A549 (cell line): ENCODE data around the gene CACNG8.

Experiments used
- HDAC2 ChIP-seq: fragments of 200-600 bp; sonication (generic); IDR thresholded peaks from 2 replicates; pipeline ENCODE4 v1.6.1; 2016
- RAD21 ChIP-seq, 2 experiments: fragments of >200 bp in 1 of 2; sonication (Bioruptor Twin) in 1 of 2; formaldehyde crosslinking in 1 of 2; IDR thresholded peaks in 1 of 2; conservative IDR thresholded peaks in 1 of 2; 2 replicates in 1 of 2; 3 replicates in 1 of 2; pipeline ENCODE4 v1.6.1; 2012 to 2018; ENCODE audit warnings: inconsistent platforms in 1 of 2
- RFX5 ChIP-seq: fragments of 450-650 bp; IDR thresholded peaks from 2 replicates; pipeline ENCODE4 v1.7.1; 2014; ENCODE audit warnings: antibody characterized with exemption, mild to moderate bottlenecking, moderate library complexity
- TF ChIP-seq, protein P1 (sequence below): fragments of >200 bp; sonication (Bioruptor Twin); formaldehyde crosslinking; IDR thresholded peaks from 3 replicates; pipeline ENCODE4 v1.5.1; 2016
- TF ChIP-seq, protein P2 (sequence below): fragments of 200-600 bp; sonication (generic); IDR thresholded peaks from 2 replicates; pipeline ENCODE4 v1.6.1; 2016; ENCODE audit warnings: antibody characterized with exemption, mild to moderate bottlenecking, moderate library complexity
- TF ChIP-seq, protein P3 (sequence below): IDR thresholded peaks from 2 replicates; pipeline ENCODE4 v1.6.1; 2012

DNA sequence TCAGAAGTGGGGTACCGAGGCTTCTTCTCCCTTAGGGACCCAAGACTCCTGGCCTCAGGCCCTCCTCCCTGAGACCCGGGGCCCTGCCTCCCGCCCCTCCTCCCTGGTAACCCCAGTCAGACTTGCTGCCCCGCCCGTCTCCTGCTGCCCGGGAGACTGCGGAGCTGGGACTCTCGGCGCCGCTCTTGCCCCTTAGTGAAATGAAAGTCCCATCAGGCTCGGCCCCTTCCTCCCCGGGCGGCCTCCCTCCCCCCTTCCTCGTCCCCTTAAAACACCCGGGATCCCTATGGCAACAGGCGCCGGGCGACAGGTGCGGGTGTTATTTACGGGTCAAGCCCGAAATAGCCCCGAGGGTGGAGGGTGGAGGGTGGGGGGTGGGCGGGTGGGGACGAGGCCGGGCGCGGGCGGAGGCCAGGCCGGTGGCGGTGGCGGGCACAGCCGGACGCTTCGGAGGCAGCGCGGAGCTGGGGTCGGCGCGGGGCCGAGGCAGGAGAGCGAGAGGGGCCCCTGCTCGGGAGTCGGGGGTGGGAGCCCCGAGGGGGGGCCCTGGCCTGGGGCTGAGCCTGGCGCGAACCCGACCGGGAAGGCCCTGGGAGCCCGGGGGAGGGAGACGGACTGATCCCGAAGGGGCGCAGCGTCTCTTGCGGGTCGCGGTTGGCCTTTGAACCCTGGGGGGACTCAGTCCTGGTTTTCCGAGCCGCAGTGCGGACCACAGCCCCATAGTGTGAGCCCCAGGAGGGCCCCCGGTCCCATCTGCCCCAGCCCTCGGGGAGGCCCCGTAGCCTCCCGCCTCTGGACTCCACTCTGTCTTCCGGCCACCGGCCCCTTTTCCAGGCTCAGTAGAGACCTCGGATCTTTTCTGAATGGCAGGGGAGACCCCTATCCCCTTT is 28.7 kb downstream of the CACNG8 start, which contains the start of gene CACNG6:
- TF ChIP-seq RFX5 (no peak), HDAC2 (no peak), RAD21 (conservative IDR thresholded peaks at IDR 0.05 in 1 of 2, IDR thresholded peaks at IDR 0.05 in 1 of 2) (peak; percentile 36 to 47; a peak in 4 of 5 replicates)
- TF ChIP-seq, protein P1, sequence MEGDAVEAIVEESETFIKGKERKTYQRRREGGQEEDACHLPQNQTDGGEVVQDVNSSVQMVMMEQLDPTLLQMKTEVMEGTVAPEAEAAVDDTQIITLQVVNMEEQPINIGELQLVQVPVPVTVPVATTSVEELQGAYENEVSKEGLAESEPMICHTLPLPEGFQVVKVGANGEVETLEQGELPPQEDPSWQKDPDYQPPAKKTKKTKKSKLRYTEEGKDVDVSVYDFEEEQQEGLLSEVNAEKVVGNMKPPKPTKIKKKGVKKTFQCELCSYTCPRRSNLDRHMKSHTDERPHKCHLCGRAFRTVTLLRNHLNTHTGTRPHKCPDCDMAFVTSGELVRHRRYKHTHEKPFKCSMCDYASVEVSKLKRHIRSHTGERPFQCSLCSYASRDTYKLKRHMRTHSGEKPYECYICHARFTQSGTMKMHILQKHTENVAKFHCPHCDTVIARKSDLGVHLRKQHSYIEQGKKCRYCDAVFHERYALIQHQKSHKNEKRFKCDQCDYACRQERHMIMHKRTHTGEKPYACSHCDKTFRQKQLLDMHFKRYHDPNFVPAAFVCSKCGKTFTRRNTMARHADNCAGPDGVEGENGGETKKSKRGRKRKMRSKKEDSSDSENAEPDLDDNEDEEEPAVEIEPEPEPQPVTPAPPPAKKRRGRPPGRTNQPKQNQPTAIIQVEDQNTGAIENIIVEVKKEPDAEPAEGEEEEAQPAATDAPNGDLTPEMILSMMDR, result no peak
- TF ChIP-seq, protein P2, sequence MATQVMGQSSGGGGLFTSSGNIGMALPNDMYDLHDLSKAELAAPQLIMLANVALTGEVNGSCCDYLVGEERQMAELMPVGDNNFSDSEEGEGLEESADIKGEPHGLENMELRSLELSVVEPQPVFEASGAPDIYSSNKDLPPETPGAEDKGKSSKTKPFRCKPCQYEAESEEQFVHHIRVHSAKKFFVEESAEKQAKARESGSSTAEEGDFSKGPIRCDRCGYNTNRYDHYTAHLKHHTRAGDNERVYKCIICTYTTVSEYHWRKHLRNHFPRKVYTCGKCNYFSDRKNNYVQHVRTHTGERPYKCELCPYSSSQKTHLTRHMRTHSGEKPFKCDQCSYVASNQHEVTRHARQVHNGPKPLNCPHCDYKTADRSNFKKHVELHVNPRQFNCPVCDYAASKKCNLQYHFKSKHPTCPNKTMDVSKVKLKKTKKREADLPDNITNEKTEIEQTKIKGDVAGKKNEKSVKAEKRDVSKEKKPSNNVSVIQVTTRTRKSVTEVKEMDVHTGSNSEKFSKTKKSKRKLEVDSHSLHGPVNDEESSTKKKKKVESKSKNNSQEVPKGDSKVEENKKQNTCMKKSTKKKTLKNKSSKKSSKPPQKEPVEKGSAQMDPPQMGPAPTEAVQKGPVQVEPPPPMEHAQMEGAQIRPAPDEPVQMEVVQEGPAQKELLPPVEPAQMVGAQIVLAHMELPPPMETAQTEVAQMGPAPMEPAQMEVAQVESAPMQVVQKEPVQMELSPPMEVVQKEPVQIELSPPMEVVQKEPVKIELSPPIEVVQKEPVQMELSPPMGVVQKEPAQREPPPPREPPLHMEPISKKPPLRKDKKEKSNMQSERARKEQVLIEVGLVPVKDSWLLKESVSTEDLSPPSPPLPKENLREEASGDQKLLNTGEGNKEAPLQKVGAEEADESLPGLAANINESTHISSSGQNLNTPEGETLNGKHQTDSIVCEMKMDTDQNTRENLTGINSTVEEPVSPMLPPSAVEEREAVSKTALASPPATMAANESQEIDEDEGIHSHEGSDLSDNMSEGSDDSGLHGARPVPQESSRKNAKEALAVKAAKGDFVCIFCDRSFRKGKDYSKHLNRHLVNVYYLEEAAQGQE, result no peak
- TF ChIP-seq, protein P3, sequence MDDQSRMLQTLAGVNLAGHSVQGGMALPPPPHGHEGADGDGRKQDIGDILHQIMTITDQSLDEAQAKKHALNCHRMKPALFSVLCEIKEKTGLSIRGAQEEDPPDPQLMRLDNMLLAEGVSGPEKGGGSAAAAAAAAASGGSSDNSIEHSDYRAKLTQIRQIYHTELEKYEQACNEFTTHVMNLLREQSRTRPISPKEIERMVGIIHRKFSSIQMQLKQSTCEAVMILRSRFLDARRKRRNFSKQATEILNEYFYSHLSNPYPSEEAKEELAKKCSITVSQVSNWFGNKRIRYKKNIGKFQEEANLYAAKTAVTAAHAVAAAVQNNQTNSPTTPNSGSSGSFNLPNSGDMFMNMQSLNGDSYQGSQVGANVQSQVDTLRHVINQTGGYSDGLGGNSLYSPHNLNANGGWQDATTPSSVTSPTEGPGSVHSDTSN, result no peak; the same call in none of the 2 replicates
